Heart left ventricle (tissue), 13 donors: ENCODE results near the gene ST3GAL5.

Source experiments
- POLR2A ChIP-seq, 2 donors: fragments of 450-650 bp; IDR thresholded peaks; one replicate each; pipeline ENCODE4 v1.6.1; 2017; ENCODE audit warnings: antibody characterized with exemption in 2 of 2, mild to moderate bottlenecking in 2 of 2, moderate library complexity in 2 of 2
- TF ChIP-seq, protein P1 (sequence below), 12 donors: fragments of 200-600 bp; sonication (generic) in 4 of 12; IDR thresholded peaks; one replicate each; pipeline versions ENCODE4 v1.5.0 to v1.8.0; 2018 to 2022; ENCODE audit warnings: antibody characterized with exemption in 12 of 12, mild to moderate bottlenecking in 5 of 12
- donor health status: ischemic (EF 13 %, LVEDD 7.1; RV severe dilation, severe dysfunction).
- donor health status: DM: no; HTN: yes; CAD: no.
- donor health status: DM: no; HTN: no; CAD: no.
- donor health status: ischemic (EF 25% LVEDD 6.9; RV normal size, moderate dysfunction).
- donor health status: ischemic (EF 25% LVEDD 5.7; RV mildly dilated, moderate dysfunction).
- donor health status: ischemic (EF 35%, LVEDD 5.7; RV mildly dilated, moderate dysfunction).
- donor health status: nonischemic (EF 11% LVEDD 7.7; RV severe dilation, severe dysfunction).
- donor health status: DM: yes; HTN: yes; CAD: no.
- donor health status: PGD.
- donor health status: ischemic (EF 29% LVEDD 5.4; RV normal size, mild dysfunction).
- donor health status: nonischemic (EF 23%, LVEDD 6.1; RV moderate dilation, normal function).

DNA sequence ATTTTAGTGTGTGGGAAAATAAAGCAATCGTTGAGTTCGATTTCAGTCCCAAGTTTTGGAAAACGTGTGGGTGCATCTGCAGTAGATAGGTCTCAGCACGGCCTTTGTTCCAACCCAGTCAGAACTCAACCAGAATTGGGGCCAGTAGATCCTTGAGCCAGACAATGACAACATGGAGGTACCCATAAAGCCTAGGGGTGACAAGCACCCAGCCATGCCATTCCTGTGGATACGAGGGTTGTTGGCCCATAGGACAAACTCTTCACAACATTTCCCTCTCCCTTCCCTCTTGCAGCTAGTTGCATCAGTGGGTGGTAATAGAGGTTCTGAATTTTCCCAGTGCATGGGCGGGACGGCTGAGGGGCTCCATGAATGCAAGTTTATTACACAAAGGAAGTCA lies 60.1 kb downstream of the ST3GAL5 start:
- no peak for TF ChIP-seq POLR2A (IDR thresholded peaks at IDR 0.05)
- TF ChIP-seq, protein P1, sequence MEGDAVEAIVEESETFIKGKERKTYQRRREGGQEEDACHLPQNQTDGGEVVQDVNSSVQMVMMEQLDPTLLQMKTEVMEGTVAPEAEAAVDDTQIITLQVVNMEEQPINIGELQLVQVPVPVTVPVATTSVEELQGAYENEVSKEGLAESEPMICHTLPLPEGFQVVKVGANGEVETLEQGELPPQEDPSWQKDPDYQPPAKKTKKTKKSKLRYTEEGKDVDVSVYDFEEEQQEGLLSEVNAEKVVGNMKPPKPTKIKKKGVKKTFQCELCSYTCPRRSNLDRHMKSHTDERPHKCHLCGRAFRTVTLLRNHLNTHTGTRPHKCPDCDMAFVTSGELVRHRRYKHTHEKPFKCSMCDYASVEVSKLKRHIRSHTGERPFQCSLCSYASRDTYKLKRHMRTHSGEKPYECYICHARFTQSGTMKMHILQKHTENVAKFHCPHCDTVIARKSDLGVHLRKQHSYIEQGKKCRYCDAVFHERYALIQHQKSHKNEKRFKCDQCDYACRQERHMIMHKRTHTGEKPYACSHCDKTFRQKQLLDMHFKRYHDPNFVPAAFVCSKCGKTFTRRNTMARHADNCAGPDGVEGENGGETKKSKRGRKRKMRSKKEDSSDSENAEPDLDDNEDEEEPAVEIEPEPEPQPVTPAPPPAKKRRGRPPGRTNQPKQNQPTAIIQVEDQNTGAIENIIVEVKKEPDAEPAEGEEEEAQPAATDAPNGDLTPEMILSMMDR (IDR thresholded peaks at IDR 0.05) = no peak
